GM12801 (cell line): ENCODE data around the gene UPF1.

Source experiments
- CTCF ChIP-seq: IDR thresholded peaks from one replicate; pipeline ENCODE4 v1.5.1; 2011; ENCODE audit warnings: control low read depth; ENCODE audit not compliant: insufficient read length; ENCODE audit errors: extremely low read depth

Gene UPF1

GRCh38 chr19:18893587-18894253, 62.0 kb downstream of the UPF1 start:
- TF ChIP-seq CTCF, result no peak

- no peak for TF ChIP-seq CTCF
These were observed 62.7 kb downstream of the UPF1 start for GRCh38 chr19:18894254-18895037.

- TF ChIP-seq CTCF, result no peak
These were observed 63.5 kb downstream of the UPF1 start for GRCh38 chr19:18895038-18895823.

GRCh38 chr19:18895824-18896341, 64.1 kb downstream of the UPF1 start, which contains the start of gene CERS1:
CERS1 (minus strand) TSS chr19:18896158; CDS start chr19:18896072, 86 bp downstream.
- TF ChIP-seq CTCF, result no peak

- TF ChIP-seq CTCF, result no peak
These were observed 64.7 kb downstream of the UPF1 start for GRCh38 chr19:18896421-18896841.

GRCh38 chr19:18897094-18898029, 65.6 kb downstream of the UPF1 start:
- TF ChIP-seq CTCF, result no peak
